ENCODE measurements around the gene FMNL1. TPM values are rescaled to one million over a fixed set of nuclear protein-coding genes. Genes with fewer than 3 reads are reported as not detected.

The FMNL1 gene
- total RNA-seq, 4 donors from 2014 or later = 19.2 to 42.9 (median 24.6) TPM

GRCh38 chr17:45293413-45294211 is 71.9 kb downstream of the FMNL1 start:
- TF ChIP-seq POLR2A (IDR thresholded peaks at IDR 0.05) (no peak), EP300 (IDR thresholded peaks at IDR 0.05) (peak in 1 of 2 donors; percentile 65)
- H3K36me3 ChIP-seq = peaks cover 0 to 20% (median 8%) of the 10 kb centered on the region in 3 donors
- H3K27ac ChIP-seq = peak overlapping the region in 3 of 4 donors; percentile 52 to 75 (median 74)
- no peaks in the 10 kb centered on the region for H3K27me3 ChIP-seq
- H3K4me3 ChIP-seq = no peak overlapping the region
- peak; percentile 71 to 79 for DNase-seq (ENCODE audit: low spot score in 2 of 2)
- WGBS, 2 donors = 20 to 36% methylated on average over 7 to 10 of the region's 10 CpGs
- no peaks in the 10 kb centered on the region for H3K9me3 ChIP-seq
- peaks cover 0 to 98% (median 62%) of the 10 kb centered on the region in 4 donors for H3K4me1 ChIP-seq

- no peaks in the 10 kb centered on the region for H3K9me3 ChIP-seq
- no peak for DNase-seq (ENCODE audit: low spot score in 2 of 2)
- no peak overlapping the region for H3K4me3 ChIP-seq
- H3K4me1 ChIP-seq = peaks cover 0 to 99% (median 71%) of the 10 kb centered on the region in 4 donors
- TF ChIP-seq POLR2A (IDR thresholded peaks at IDR 0.05) (no peak), EP300 (IDR thresholded peaks at IDR 0.05) (no peak), CTCF (IDR thresholded peaks at IDR 0.05) (no peak)
- H3K27ac ChIP-seq = peak overlapping the region in 3 of 4 donors; percentile 52 to 75 (median 74)
- WGBS, 2 donors = 27% methylated on average over 3 of the region's 3 CpGs
- H3K36me3 ChIP-seq = peaks cover 0 to 11% (median 0%) of the 10 kb centered on the region in 3 donors
- H3K27me3 ChIP-seq = no peaks in the 10 kb centered on the region
Observed at GRCh38 chr17:45294506-45294905, 72.8 kb downstream of the FMNL1 start.

GRCh38 chr17:45296003-45296832 is 74.5 kb downstream of the FMNL1 start:
- H3K9me3 ChIP-seq = no peaks in the 10 kb centered on the region
- H3K4me3 ChIP-seq = no peak overlapping the region
- DNase-seq (ENCODE audit: low spot score in 2 of 2) = no peak
- H3K4me1 ChIP-seq = peaks cover 0 to 97% (median 77%) of the 10 kb centered on the region in 4 donors
- H3K36me3 ChIP-seq = no peaks in the 10 kb centered on the region
- peak overlapping the region in 3 of 4 donors; percentile 30 to 75 (median 52) for H3K27ac ChIP-seq
- peak in 1 of 2 donors; percentile 17 for TF ChIP-seq EP300 (IDR thresholded peaks at IDR 0.05)
- no peak for TF ChIP-seq POLR2A (IDR thresholded peaks at IDR 0.05)
- no peak for TF ChIP-seq CTCF (IDR thresholded peaks at IDR 0.05)
- no peaks in the 10 kb centered on the region for H3K27me3 ChIP-seq
- 81 to 82% methylated on average over 7 of the region's 7 CpGs for WGBS, 2 donors

- Histone ChIP-seq H3K27ac (peak overlapping the region in 3 of 4 donors; percentile 5 to 52 (median 52)), H3K4me1 (peaks cover 0 to 94% (median 72%) of the 10 kb centered on the region in 4 donors), H3K27me3 (no peaks in the 10 kb centered on the region), H3K9me3 (no peaks in the 10 kb centered on the region), H3K4me3 (no peak overlapping the region), H3K36me3 (no peaks in the 10 kb centered on the region)
- DNase-seq (ENCODE audit: low spot score in 2 of 2) = no peak
- WGBS, 2 donors = 14 to 28% methylated on average over 1 of the region's 1 CpG
- TF ChIP-seq EP300 (IDR thresholded peaks at IDR 0.05) (no peak), CTCF (IDR thresholded peaks at IDR 0.05) (no peak), POLR2A (IDR thresholded peaks at IDR 0.05) (no peak)
Observed at GRCh38 chr17:45296833-45297124, 75.1 kb downstream of the FMNL1 start.

Other genes starting within 250 kb of the FMNL1 start
- gene DCAKD, start 170.3 kb upstream of the FMNL1 start, total RNA-seq = 10 to 100 TPM; 47.7 to 53.2 (median 49.5) TPM
- 10 to 100 TPM; 63.2 to 97.9 (median 80.1) TPM for gene NMT1, start 160.6 kb upstream of the FMNL1 start, total RNA-seq
- 100 to 1,000 TPM in 1 of 4 donors, 10 to 100 TPM in 3; 45.7 to 103 (median 69.3) TPM for gene PLCD3, start 89.4 kb upstream of the FMNL1 start, total RNA-seq
- 10 to 100 TPM; 25.9 to 41.9 (median 28.2) TPM for gene ACBD4, start 86.2 kb upstream of the FMNL1 start, total RNA-seq
- 10 to 100 TPM; 22.2 to 35.2 (median 29.7) TPM for gene HEXIM1, start 73.4 kb upstream of the FMNL1 start, total RNA-seq
- 10 to 100 TPM in 2 of 4 donors, 1 to 10 TPM in 2; 6.6 to 17.5 (median 11.7) TPM for gene HEXIM2, start 60.0 kb upstream of the FMNL1 start, total RNA-seq
- gene SPATA32, start 40.2 kb downstream of the FMNL1 start, total RNA-seq = not detected
- gene MAP3K14, start 95.1 kb downstream of the FMNL1 start, total RNA-seq = 10 to 100 TPM in 3 of 4 donors, 1 to 10 TPM in 1; 9.6 to 15.6 (median 13.3) TPM
- 10 to 100 TPM; 18.4 to 36.3 (median 22.5) TPM for gene ARHGAP27, start 211.0 kb downstream of the FMNL1 start, total RNA-seq